ENCODE results near the gene ORM2. TPM values are rescaled to one million over a fixed set of nuclear protein-coding genes. Genes with fewer than 3 reads are reported as not detected.
A peak's percentile ranks its signal among the peaks of the same experiment; 100 is the strongest.

The ORM2 gene
- total RNA-seq, 1 experiment from 2014 or later, result not detected

DNA sequence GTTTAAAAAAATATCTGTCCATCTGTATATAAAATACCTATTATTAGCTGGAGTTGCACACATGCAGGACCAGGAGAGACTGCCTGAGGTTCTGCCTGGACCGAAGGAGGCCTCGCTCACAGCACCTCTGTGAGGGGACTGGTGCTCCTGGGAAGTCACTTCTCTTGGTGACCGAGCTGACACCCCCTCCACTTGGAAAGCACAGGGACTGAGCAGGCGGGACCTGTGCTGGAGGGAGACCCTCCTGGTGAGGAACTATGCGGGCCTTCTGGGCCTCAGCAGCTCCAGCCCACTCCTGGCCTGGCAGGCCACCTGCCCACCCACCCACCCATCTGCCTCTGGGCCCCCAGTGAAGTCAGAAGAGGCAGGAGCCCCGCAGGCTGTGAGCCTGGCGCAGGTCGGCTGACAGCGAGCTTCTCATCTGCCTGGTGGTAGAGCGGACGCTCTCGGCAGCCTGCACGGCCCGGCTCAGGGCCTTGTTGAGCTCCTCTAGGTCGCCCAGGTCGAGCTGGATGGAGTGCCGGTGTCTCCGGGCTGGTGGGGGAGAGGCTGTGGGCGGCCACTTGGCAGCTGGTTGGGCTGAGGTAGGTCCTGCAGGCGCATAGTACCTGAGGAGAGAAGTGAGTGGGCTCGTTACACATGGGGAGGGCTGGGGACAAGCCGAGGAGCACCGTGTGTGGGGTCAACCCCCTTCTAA lies 7.2 kb downstream of the ORM2 start:
- 0 out of 2 replicates have a peak, but pooled peaks cover 6% of the 10 kb centered on the region for H4K20me1 ChIP-seq (ENCODE audit: insufficient read depth, low read depth, low read length)
- H3K4me3 ChIP-seq (ENCODE audit: low read length), result no peak overlapping the region
- DNase-seq, result no peak
- no peak overlapping the region for H3K4me2 ChIP-seq (ENCODE audit: low read depth, low read length, poor library complexity, severe bottlenecking)
- H3K27ac ChIP-seq (ENCODE audit: low read length), result no peak overlapping the region
- no peaks in the 10 kb centered on the region for H3K27me3 ChIP-seq (ENCODE audit: low read length)
- H3K9me2 ChIP-seq (replicated peaks; ENCODE audit: insufficient read depth, low read length), result no peaks in the 10 kb centered on the region
- H3K79me2 ChIP-seq (ENCODE audit: low read length), result no peaks in the 10 kb centered on the region
- no peak overlapping the region for H2AFZ ChIP-seq (ENCODE audit: low read length)
- H3K9ac ChIP-seq (ENCODE audit: low read length), result no peak overlapping the region
- no peaks in the 10 kb centered on the region for H3K4me1 ChIP-seq (ENCODE audit: low read length)
- peaks cover 59% of the 10 kb centered on the region for H3K36me3 ChIP-seq (ENCODE audit: insufficient read depth, low read length)
- no peaks in the 10 kb centered on the region for H3K9me3 ChIP-seq (ENCODE audit: low read length)

- Histone ChIP-seq H2AFZ (ENCODE audit: low read length) (no peak overlapping the region), H3K79me2 (ENCODE audit: low read length) (no peaks in the 10 kb centered on the region), H3K4me2 (ENCODE audit: low read depth, low read length, poor library complexity, severe bottlenecking) (no peak overlapping the region), H3K4me1 (ENCODE audit: low read length) (no peaks in the 10 kb centered on the region), H3K4me3 (ENCODE audit: low read length) (no peak overlapping the region), H3K27ac (ENCODE audit: low read length) (no peak overlapping the region), H3K9ac (ENCODE audit: low read length) (no peak overlapping the region), H3K36me3 (ENCODE audit: insufficient read depth, low read length) (peaks cover 65% of the 10 kb centered on the region), H3K9me2 (replicated peaks; ENCODE audit: insufficient read depth, low read length) (no peaks in the 10 kb centered on the region), H3K9me3 (ENCODE audit: low read length) (no peaks in the 10 kb centered on the region), H4K20me1 (ENCODE audit: insufficient read depth, low read depth, low read length) (peaks cover 10% of the 10 kb centered on the region; the same call in 1 of the 2 replicates), H3K27me3 (ENCODE audit: low read length) (no peaks in the 10 kb centered on the region)
- DNase-seq, result no peak
These were observed 8.5 kb downstream of the ORM2 start for GRCh38 chr9:114338187-114338586.

DNA sequence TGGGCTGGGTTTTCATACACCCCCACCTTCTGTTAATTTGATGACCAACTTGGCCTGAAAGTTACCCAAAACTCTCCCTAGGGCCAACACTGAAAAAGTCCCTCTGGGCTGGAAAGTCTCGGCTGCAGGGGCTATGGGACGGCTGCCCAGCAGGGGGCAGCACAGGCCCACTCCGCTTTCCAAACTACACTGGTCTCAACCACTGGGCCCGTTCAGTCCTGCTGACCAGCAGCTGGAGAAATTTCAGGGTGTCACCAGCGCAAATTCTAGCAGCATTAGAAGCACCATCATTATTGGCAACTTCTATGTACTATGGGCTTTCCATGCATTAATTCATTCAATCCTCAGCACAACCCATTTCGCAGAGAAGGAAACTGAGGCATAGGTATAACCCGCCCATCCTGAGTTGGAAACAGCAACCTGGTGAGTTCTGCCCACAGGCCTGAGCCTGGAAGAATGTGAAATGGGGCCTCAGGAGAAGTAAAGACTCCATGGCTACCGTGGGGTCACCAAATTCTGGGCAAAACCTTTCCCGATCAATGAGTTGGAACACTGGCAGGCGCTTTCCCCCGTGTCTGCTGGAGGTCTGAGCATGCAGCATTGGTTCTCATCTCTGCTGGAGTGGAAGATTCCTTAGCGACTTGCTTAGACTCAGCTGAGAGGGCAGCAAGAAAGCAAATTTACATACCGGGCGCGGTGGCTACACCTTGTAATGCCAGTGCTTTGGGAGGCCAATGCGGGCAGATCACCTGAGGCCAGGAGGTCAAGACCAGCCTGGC lies 9.7 kb downstream of the ORM2 start:
- peaks cover 74% of the 10 kb centered on the region for H3K36me3 ChIP-seq (ENCODE audit: insufficient read depth, low read length)
- H3K27ac ChIP-seq (ENCODE audit: low read length), result no peak overlapping the region
- H3K9me3 ChIP-seq (ENCODE audit: low read length), result no peaks in the 10 kb centered on the region
- no peaks in the 10 kb centered on the region for H3K27me3 ChIP-seq (ENCODE audit: low read length)
- DNase-seq, result peak; percentile 84
- H2AFZ ChIP-seq (ENCODE audit: low read length), result no peak overlapping the region
- H3K9ac ChIP-seq (ENCODE audit: low read length), result no peak overlapping the region
- H3K4me3 ChIP-seq (ENCODE audit: low read length), result no peak overlapping the region
- no peaks in the 10 kb centered on the region for H3K4me1 ChIP-seq (ENCODE audit: low read length)
- no peaks in the 10 kb centered on the region for H3K9me2 ChIP-seq (replicated peaks; ENCODE audit: insufficient read depth, low read length)
- H3K79me2 ChIP-seq (ENCODE audit: low read length), result no peaks in the 10 kb centered on the region
- H3K4me2 ChIP-seq (ENCODE audit: low read depth, low read length, poor library complexity, severe bottlenecking), result no peak overlapping the region
- peaks cover 13% of the 10 kb centered on the region; the same call in 1 of the 2 replicates for H4K20me1 ChIP-seq (ENCODE audit: insufficient read depth, low read depth, low read length)

GRCh38 chr9:114341152-114341830 lies 11.6 kb downstream of the ORM2 start:
- H3K27ac ChIP-seq (ENCODE audit: low read length), result no peak overlapping the region
- H4K20me1 ChIP-seq (ENCODE audit: insufficient read depth, low read depth, low read length), result peaks cover 13% of the 10 kb centered on the region; the same call in 1 of the 2 replicates
- H3K9me3 ChIP-seq (ENCODE audit: low read length), result no peaks in the 10 kb centered on the region

DNA sequence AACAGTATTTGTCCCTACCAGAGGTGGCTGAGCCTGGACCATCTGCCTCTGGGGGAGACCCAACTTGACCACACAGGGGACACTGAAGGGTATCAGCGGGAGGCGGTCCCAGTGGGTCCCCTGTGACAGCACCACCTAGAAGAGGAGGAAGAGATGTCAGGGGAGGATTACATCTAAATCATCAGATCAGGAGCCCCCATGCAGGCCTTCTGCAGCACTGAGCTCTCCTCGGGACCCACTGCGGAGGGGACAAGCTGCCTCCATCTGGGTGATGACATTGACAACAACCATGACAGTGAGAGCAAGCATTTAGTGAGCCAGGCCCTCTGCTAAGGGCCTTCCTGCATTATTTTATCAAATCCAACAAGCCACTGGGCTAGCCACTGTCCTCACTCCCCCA lies 12.3 kb downstream of the ORM2 start:
- Histone ChIP-seq H2AFZ (ENCODE audit: low read length) (no peak overlapping the region), H3K27ac (ENCODE audit: low read length) (no peak overlapping the region), H3K36me3 (ENCODE audit: insufficient read depth, low read length) (peaks cover 66% of the 10 kb centered on the region), H3K79me2 (ENCODE audit: low read length) (no peaks in the 10 kb centered on the region), H3K4me1 (ENCODE audit: low read length) (no peaks in the 10 kb centered on the region), H3K27me3 (ENCODE audit: low read length) (no peaks in the 10 kb centered on the region), H3K9me2 (replicated peaks; ENCODE audit: insufficient read depth, low read length) (no peaks in the 10 kb centered on the region), H3K4me2 (ENCODE audit: low read depth, low read length, poor library complexity, severe bottlenecking) (no peak overlapping the region), H3K4me3 (ENCODE audit: low read length) (no peak overlapping the region), H3K9me3 (ENCODE audit: low read length) (no peaks in the 10 kb centered on the region), H4K20me1 (ENCODE audit: insufficient read depth, low read depth, low read length) (peaks cover 13% of the 10 kb centered on the region; the same call in 1 of the 2 replicates), H3K9ac (ENCODE audit: low read length) (no peak overlapping the region)
- DNase-seq, result no peak

More at GRCh38 chr9:114341152-114341830, 11.6 kb downstream of the ORM2 start:
- no peak for DNase-seq
- Histone ChIP-seq H3K9ac (ENCODE audit: low read length) (no peak overlapping the region), H3K79me2 (ENCODE audit: low read length) (no peaks in the 10 kb centered on the region), H3K4me2 (ENCODE audit: low read depth, low read length, poor library complexity, severe bottlenecking) (no peak overlapping the region), H3K36me3 (ENCODE audit: insufficient read depth, low read length) (peaks cover 64% of the 10 kb centered on the region), H2AFZ (ENCODE audit: low read length) (no peak overlapping the region), H3K4me1 (ENCODE audit: low read length) (no peaks in the 10 kb centered on the region), H3K27me3 (ENCODE audit: low read length) (no peaks in the 10 kb centered on the region), H3K4me3 (ENCODE audit: low read length) (no peak overlapping the region), H3K9me2 (replicated peaks; ENCODE audit: insufficient read depth, low read length) (no peaks in the 10 kb centered on the region)

DNA sequence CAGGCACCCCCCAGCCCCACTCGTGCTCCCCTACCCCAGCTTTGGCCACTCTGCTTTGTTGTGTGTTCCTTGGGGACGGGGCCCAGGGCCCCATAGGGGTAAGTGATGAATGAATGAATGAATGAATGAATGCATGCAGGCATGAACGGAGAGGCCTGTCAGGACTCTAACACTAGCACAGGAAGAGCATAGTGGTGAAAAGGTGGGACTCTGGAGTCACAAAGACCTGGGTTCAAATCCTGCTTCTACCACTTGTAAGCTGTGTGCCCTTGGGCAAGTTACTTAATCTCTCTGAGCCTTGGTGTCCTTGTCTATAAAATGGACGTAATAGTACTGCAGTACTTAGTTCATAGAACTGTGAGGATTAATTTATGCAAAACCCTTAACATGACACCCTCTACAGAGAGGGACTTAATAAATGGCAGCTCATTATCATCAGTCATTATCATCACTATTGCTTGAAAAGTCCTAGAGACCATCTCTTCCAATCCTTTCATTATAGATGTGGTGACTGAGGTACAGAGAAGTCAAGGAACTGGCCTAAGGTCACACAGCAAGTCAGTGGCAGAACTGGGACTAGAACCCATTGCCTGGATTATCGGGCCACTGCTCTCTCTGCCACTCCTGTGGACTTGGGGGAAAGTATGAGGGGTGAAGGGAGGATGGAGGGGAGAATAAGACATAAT lies 13.2 kb downstream of the ORM2 start:
- Histone ChIP-seq H3K4me3 (ENCODE audit: low read length) (no peak overlapping the region), H3K9me3 (ENCODE audit: low read length) (no peaks in the 10 kb centered on the region), H3K27ac (ENCODE audit: low read length) (no peak overlapping the region), H3K4me1 (ENCODE audit: low read length) (no peaks in the 10 kb centered on the region), H3K9ac (ENCODE audit: low read length) (no peak overlapping the region), H3K79me2 (ENCODE audit: low read length) (no peaks in the 10 kb centered on the region), H2AFZ (ENCODE audit: low read length) (no peak overlapping the region), H3K4me2 (ENCODE audit: low read depth, low read length, poor library complexity, severe bottlenecking) (no peak overlapping the region), H4K20me1 (ENCODE audit: insufficient read depth, low read depth, low read length) (peaks cover 11% of the 10 kb centered on the region; the same call in 1 of the 2 replicates), H3K9me2 (replicated peaks; ENCODE audit: insufficient read depth, low read length) (no peaks in the 10 kb centered on the region), H3K36me3 (ENCODE audit: insufficient read depth, low read length) (peaks cover 63% of the 10 kb centered on the region), H3K27me3 (ENCODE audit: low read length) (no peaks in the 10 kb centered on the region)
- no peak for DNase-seq

GRCh38 chr9:114343471-114344187 lies 14.0 kb downstream of the ORM2 start:
- DNase-seq, result no peak
- H3K36me3 ChIP-seq (ENCODE audit: insufficient read depth, low read length), result peaks cover 60% of the 10 kb centered on the region
- no peaks in the 10 kb centered on the region for H3K9me2 ChIP-seq (replicated peaks; ENCODE audit: insufficient read depth, low read length)
- H3K27me3 ChIP-seq (ENCODE audit: low read length), result no peaks in the 10 kb centered on the region
- no peak overlapping the region for H2AFZ ChIP-seq (ENCODE audit: low read length)
- H3K4me1 ChIP-seq (ENCODE audit: low read length), result no peaks in the 10 kb centered on the region; the same call in 1 of the 2 replicates
- H4K20me1 ChIP-seq (ENCODE audit: insufficient read depth, low read depth, low read length), result peaks cover 7% of the 10 kb centered on the region; the same call in 1 of the 2 replicates
- H3K9ac ChIP-seq (ENCODE audit: low read length), result no peak overlapping the region
- no peaks in the 10 kb centered on the region for H3K79me2 ChIP-seq (ENCODE audit: low read length)
- no peaks in the 10 kb centered on the region for H3K9me3 ChIP-seq (ENCODE audit: low read length)
- no peak overlapping the region for H3K27ac ChIP-seq (ENCODE audit: low read length)
- no peak overlapping the region for H3K4me2 ChIP-seq (ENCODE audit: low read depth, low read length, poor library complexity, severe bottlenecking)
- no peak overlapping the region for H3K4me3 ChIP-seq (ENCODE audit: low read length)
